GM21717 (cell line): Measurements from ENCODE around the gene KCNJ14.

ENCODE experiments used
- ATAC-seq: cut with Tn5 transposase; IDR thresholded peaks from one replicate; pipeline ENCODE4 v1.9.1; 2021; ENCODE audit warnings: mild to moderate bottlenecking, moderate library complexity; ENCODE audit not compliant: unreplicated experiment

Gene KCNJ14

GRCh38 chr19:48501494-48502349 is 46.3 kb downstream of the KCNJ14 start:
- ATAC-seq, result no peak

GRCh38 chr19:48502350-48503018 is 47.1 kb downstream of the KCNJ14 start:
- no peak for ATAC-seq

- no peak for ATAC-seq
Observed at GRCh38 chr19:48506138-48506733, 50.9 kb downstream of the KCNJ14 start.

- ATAC-seq, result no peak
Observed at GRCh38 chr19:48507911-48508439, 52.6 kb downstream of the KCNJ14 start.

- no peak for ATAC-seq
Observed at GRCh38 chr19:48508729-48509411, 53.5 kb downstream of the KCNJ14 start.

- no peak for ATAC-seq
Observed at GRCh38 chr19:48509467-48510194, 54.3 kb downstream of the KCNJ14 start.

GRCh38 chr19:48510421-48511268 is 55.3 kb downstream of the KCNJ14 start:
- ATAC-seq, result no peak

- ATAC-seq, result no peak
Observed at GRCh38 chr19:48511321-48511731, 56.0 kb downstream of the KCNJ14 start.

- no peak for ATAC-seq
Observed at GRCh38 chr19:48511800-48512503, 56.6 kb downstream of the KCNJ14 start, which contains the start of gene LMTK3. Gene LMTK3, minus strand, starts transcription at chr19:48511835. Its CDS starts 259 bp downstream, at chr19:48511576.

- no peak for ATAC-seq
Observed at GRCh38 chr19:48512504-48513288, 57.3 kb downstream of the KCNJ14 start.

GRCh38 chr19:48513289-48514122 is 58.1 kb downstream of the KCNJ14 start:
- ATAC-seq, result no peak

GRCh38 chr19:48514123-48514458 is 58.7 kb downstream of the KCNJ14 start:
- no peak for ATAC-seq

GRCh38 chr19:48516536-48516935 is 61.2 kb downstream of the KCNJ14 start:
- no peak for ATAC-seq
